ENCODE data around the gene CARD11. TPM values are rescaled to one million over a fixed set of nuclear protein-coding genes. Genes with fewer than 3 reads are reported as not detected.

The CARD11 gene
- total and polyA plus RNA-seq, 2 of the 13 experiments (the other 11 are each of a cell fraction or from before 2014, with no cell fraction given): 0.04 TPM; not detected in 1

GRCh38 chr7:2936891-2937580 is 106.6 kb downstream of the CARD11 start:
- H3K4me2 ChIP-seq (ENCODE audit: low read depth, low read length): no peak overlapping the region
- H2AFZ ChIP-seq (ENCODE audit: low read length): no peak overlapping the region
- H3K4me1 ChIP-seq (ENCODE audit: insufficient read depth, low read length): no peaks in the 10 kb centered on the region
- ATAC-seq: no peak
- no peaks in the 10 kb centered on the region for H3K9me3 ChIP-seq (ENCODE audit: low read length)
- no peak for DNase-seq (ENCODE audit: low spot score)
- in situ Hi-C loops (cut with HindIII; ENCODE audit: extremely low pct_ligation_motif_present, low pct_unique_long_range_greater_than_20kb): no loop called here
- no peak overlapping the region for H3K9ac ChIP-seq (ENCODE audit: insufficient read depth, low read depth, low read length)
- H3K79me2 ChIP-seq (ENCODE audit: insufficient read depth, low read length): no peaks in the 10 kb centered on the region
- 55% methylated on average over 22 of the region's 29 CpGs for whole genome bisulfite sequencing (ENCODE audit: low lambda C conversion rate)
- H3K36me3 ChIP-seq (replicated peaks in 1 of 2; ENCODE audit: control insufficient read depth in 1 of 2, insufficient read depth in 2 of 2, low read length in 2 of 2): no peaks in the 10 kb centered on the region
- H4K20me1 ChIP-seq (ENCODE audit: insufficient read depth, low read length): no peaks in the 10 kb centered on the region
- no peak overlapping the region for H3K27ac ChIP-seq (ENCODE audit: extremely low read length, insufficient read depth, low read length)
- H3K27me3 ChIP-seq (ENCODE audit: control insufficient read depth in 1 of 2, insufficient read depth in 2 of 2, low read length in 2 of 2): peaks cover 10 to 50% of the 10 kb centered on the region in 2 experiments
- no peak for FAIRE-seq
- POLR2A ChIA-PET: no interaction called here
- TF ChIP-seq ZNF354B (CRISPR knock-in tag; IDR thresholded peaks at IDR 0.05): no peak
- TF ChIP-seq ZNF629 (CRISPR knock-in tag; conservative IDR thresholded peaks at IDR 0.05): 0 out of 2 replicates have a peak, but pooled peaks have one; percentile 47
- CTCF ChIA-PET (ENCODE audit: low intra/inter-chr PET ratio, low total read pairs): no interaction called here
- intact Hi-C loops (cut with micrococcal nuclease; ENCODE audit: unreplicated experiment): no loop called here
- H3K4me3 ChIP-seq (replicated peaks in 1 of 3; ENCODE audit: insufficient read depth in 1 of 3, low read depth in 2 of 3, low read length in 3 of 3): no peak overlapping the region
- no TSS peak for BruUV-seq (replicated peaks)

DNA sequence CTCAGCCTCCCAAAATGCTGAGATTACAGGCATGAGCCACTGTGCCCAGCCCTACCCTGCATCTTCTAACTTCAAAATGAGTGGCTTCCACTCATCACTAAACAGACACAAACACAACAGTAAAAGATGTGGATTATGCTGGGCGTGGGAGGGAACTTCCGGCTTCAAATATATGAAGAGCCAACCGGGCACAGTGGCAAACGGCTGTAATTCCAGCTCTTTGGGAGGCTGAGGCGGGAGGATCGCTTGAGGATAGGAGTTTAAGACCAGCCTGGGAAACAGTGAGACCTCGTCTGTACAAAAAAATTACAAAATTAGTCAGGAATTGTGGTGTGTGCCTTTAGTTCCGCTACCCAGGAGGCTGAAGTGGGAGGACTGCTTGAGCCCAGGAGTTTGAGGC is 107.4 kb downstream of the CARD11 start:
- BruUV-seq (replicated peaks): no TSS peak
- no peaks in the 10 kb centered on the region for H3K9me3 ChIP-seq (ENCODE audit: low read length)
- WGBS (ENCODE audit: low lambda C conversion rate): 23% methylated on average over 8 of the region's 8 CpGs
- intact Hi-C loops (cut with micrococcal nuclease; ENCODE audit: unreplicated experiment): no loop called here
- CTCF ChIA-PET (ENCODE audit: low intra/inter-chr PET ratio, low total read pairs): no interaction called here
- H3K4me1 ChIP-seq (ENCODE audit: insufficient read depth, low read length): no peaks in the 10 kb centered on the region
- no peak overlapping the region for H3K27ac ChIP-seq (ENCODE audit: extremely low read length, insufficient read depth, low read length)
- H3K36me3 ChIP-seq (replicated peaks in 1 of 2; ENCODE audit: control insufficient read depth in 1 of 2, insufficient read depth in 2 of 2, low read length in 2 of 2): no peaks in the 10 kb centered on the region
- H3K79me2 ChIP-seq (ENCODE audit: insufficient read depth, low read length): no peaks in the 10 kb centered on the region
- POLR2A ChIA-PET: no interaction called here
- H4K20me1 ChIP-seq (ENCODE audit: insufficient read depth, low read length): no peaks in the 10 kb centered on the region
- ATAC-seq (no peak), DNase-seq (ENCODE audit: low spot score) (no peak), FAIRE-seq (no peak)
- peaks cover 10 to 53% of the 10 kb centered on the region in 2 experiments for H3K27me3 ChIP-seq (ENCODE audit: control insufficient read depth in 1 of 2, insufficient read depth in 2 of 2, low read length in 2 of 2)
- no peak overlapping the region for H2AFZ ChIP-seq (ENCODE audit: low read length)
- H3K4me3 ChIP-seq (replicated peaks in 1 of 3; ENCODE audit: insufficient read depth in 1 of 3, low read depth in 2 of 3, low read length in 3 of 3): no peak overlapping the region
- in situ Hi-C loops (cut with HindIII; ENCODE audit: extremely low pct_ligation_motif_present, low pct_unique_long_range_greater_than_20kb): no loop called here
- H3K4me2 ChIP-seq (ENCODE audit: low read depth, low read length): no peak overlapping the region
- H3K9ac ChIP-seq (ENCODE audit: insufficient read depth, low read depth, low read length): no peak overlapping the region
- no peak for TF ChIP-seq CREM (IDR thresholded peaks at IDR 0.05)
- TF ChIP-seq CREM (CRISPR knock-in tag; IDR thresholded peaks at IDR 0.05): no peak
- TF ChIP-seq ZNF263 (CRISPR knock-in tag; IDR thresholded peaks at IDR 0.05): no peak
- TF ChIP-seq ZNF12 (CRISPR knock-in tag; IDR thresholded peaks at IDR 0.05): no peak
- no peak for TF ChIP-seq MIXL1 (CRISPR knock-in tag; IDR thresholded peaks at IDR 0.05)
- TF ChIP-seq ZFP37 (CRISPR knock-in tag; IDR thresholded peaks at IDR 0.05; ENCODE audit: borderline replicate concordance): no peak
- no peak for TF ChIP-seq HMGA1 (CRISPR knock-in tag; conservative IDR thresholded peaks at IDR 0.05)
- TF ChIP-seq TGIF2 (CRISPR knock-in tag; IDR thresholded peaks at IDR 0.05): no peak
- TF ChIP-seq CSRNP1 (CRISPR knock-in tag; IDR thresholded peaks at IDR 0.05): no peak
- TF ChIP-seq ZNF83 (CRISPR knock-in tag; IDR thresholded peaks at IDR 0.05; ENCODE audit: borderline replicate concordance): no peak
- no peak for TF ChIP-seq ATRX (CRISPR knock-in tag; IDR thresholded peaks at IDR 0.05; ENCODE audit: borderline replicate concordance)
- TF ChIP-seq ZNF800 (CRISPR knock-in tag; IDR thresholded peaks at IDR 0.05): no peak
- TF ChIP-seq, protein P1, sequence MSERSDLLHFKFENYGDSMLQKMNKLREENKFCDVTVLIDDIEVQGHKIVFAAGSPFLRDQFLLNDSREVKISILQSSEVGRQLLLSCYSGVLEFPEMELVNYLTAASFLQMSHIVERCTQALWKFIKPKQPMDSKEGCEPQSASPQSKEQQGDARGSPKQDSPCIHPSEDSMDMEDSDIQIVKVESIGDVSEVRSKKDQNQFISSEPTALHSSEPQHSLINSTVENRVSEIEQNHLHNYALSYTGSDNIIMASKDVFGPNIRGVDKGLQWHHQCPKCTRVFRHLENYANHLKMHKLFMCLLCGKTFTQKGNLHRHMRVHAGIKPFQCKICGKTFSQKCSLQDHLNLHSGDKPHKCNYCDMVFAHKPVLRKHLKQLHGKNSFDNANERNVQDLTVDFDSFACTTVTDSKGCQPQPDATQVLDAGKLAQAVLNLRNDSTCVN (CRISPR knock-in tag; IDR thresholded peaks at IDR 0.05; ENCODE audit: borderline replicate concordance): no peak
